GM12878 (cell line): Measurements from ENCODE around the gene LCORL. TPM values are rescaled to one million over a fixed set of nuclear protein-coding genes. Genes with fewer than 3 reads are reported as not detected.

Experiments
- ATAC-seq: fragments of 200-7000 bp; cut with Tn5 transposase; 3 replicates; pipeline ENCODE4 v1.9.1; 2020; ENCODE audit warnings: mild to moderate bottlenecking, moderate library complexity
- BruUV-seq: library from RNA; stranded (reverse); fragments of 400-500 nt; replicated peaks from 2 replicates; lab custom pipeline; 2021; lab: Mats Ljungman, UMichigan
- CTCF ChIA-PET: fragments of 300-600 bp; sonication (Branson Sonifier 250); formaldehyde crosslinking; extraction: SDS; loops from one replicate; lab custom pipeline; 2021; ENCODE audit warnings: inconsistent platforms; lab: Yijun Ruan, JAX
- POLR2A ChIA-PET: fragments of 350-600 bp; formaldehyde crosslinking; extraction: SDS; loops from one replicate; lab custom pipeline; 2021; ENCODE audit warnings: inconsistent platforms; lab: Charles Lee
- RAD21 ChIA-PET: fragments of 300-600 bp; sonication (Branson Sonifier 250); formaldehyde crosslinking; loops from one replicate; lab custom pipeline; 2023; ENCODE audit warnings: antibody characterized with exemption; ENCODE audit not compliant: unreplicated experiment; lab: Charles Lee
- SMC1A ChIA-PET: fragments of 300-600 bp; sonication (Branson Sonifier 250); formaldehyde crosslinking; loops from one replicate; lab custom pipeline; 2023; ENCODE audit not compliant: unreplicated experiment, uncharacterized antibody; lab: Charles Lee
- DNase-seq: peaks from one replicate; pipeline ENCODE4 v3.0.0-alpha.2; 2011; ENCODE audit warnings: low read depth, low spot score
- FAIRE-seq: peaks from 3 replicates; lab custom pipeline; 2011; peaks lifted over from hg19 to GRCh38; lab: Jason Lieb, UNC
- H2AFZ ChIP-seq: 2 replicates; pipeline ENCODE4 v1.6.0; 2011; ENCODE audit warnings: low read depth, low read length, control low read depth; ENCODE audit not compliant: control insufficient read depth
- H3K27ac ChIP-seq: 2 replicates; pipeline ENCODE4 v1.5.1; 2011; ENCODE audit warnings: control low read depth; ENCODE audit not compliant: control insufficient read depth, insufficient read depth
- H3K27me3 ChIP-seq, 2 experiments: replicated peaks in 1 of 2; 2 replicates each; pipeline versions ENCODE4 v1.6.0 to v1.6.1; 2011; ENCODE audit warnings: low read length in 1 of 2; ENCODE audit not compliant: control insufficient read depth in 2 of 2, insufficient read depth in 2 of 2
- H3K36me3 ChIP-seq, 2 experiments: 2 replicates each; pipeline ENCODE4 v1.5.1; 2011; ENCODE audit warnings: low read length in 1 of 2; ENCODE audit not compliant: control insufficient read depth in 2 of 2, insufficient read depth in 2 of 2
- H3K4me1 ChIP-seq: 2 replicates; pipeline ENCODE4 v1.6.1; 2011; ENCODE audit warnings: mild to moderate bottlenecking, low read length, moderate library complexity, mixed read lengths; ENCODE audit not compliant: control insufficient read depth, insufficient read depth
- H3K4me2 ChIP-seq: 2 replicates; pipeline ENCODE4 v1.6.0; 2011; ENCODE audit warnings: control low read depth; ENCODE audit not compliant: control insufficient read depth, insufficient read depth
- H3K4me3 ChIP-seq: fragments of 200-600 bp; sonication (generic); 2 replicates; pipeline ENCODE4 v1.5.1; 2016
- H3K79me2 ChIP-seq: 2 replicates; pipeline ENCODE4 v1.6.0; 2011; ENCODE audit warnings: low read length; ENCODE audit not compliant: control insufficient read depth, insufficient read depth
- H3K9ac ChIP-seq: 2 replicates; pipeline ENCODE4 v1.8.0; 2011; ENCODE audit warnings: low read length, control low read depth, mixed read lengths; ENCODE audit not compliant: control insufficient read depth, insufficient read depth
- H3K9me3 ChIP-seq: replicated peaks from 3 replicates; pipeline ENCODE4 v1.5.1; 2011; ENCODE audit warnings: mild to moderate bottlenecking, low read length; ENCODE audit not compliant: control insufficient read depth, insufficient read depth
- H4K20me1 ChIP-seq: 2 replicates; pipeline ENCODE4 v1.6.0; 2011; ENCODE audit not compliant: control insufficient read depth, insufficient read depth
- ASH2L ChIP-seq: fragments of 300-600, 200-600 bp; sonication (generic); IDR thresholded peaks from 2 replicates; pipeline ENCODE4 v1.6.1; 2017; ENCODE audit warnings: low read depth, mild to moderate bottlenecking, borderline replicate concordance
- ATF3 ChIP-seq: IDR thresholded peaks from 2 replicates; pipeline ENCODE4 v1.6.1; 2011; ENCODE audit warnings: low read depth, mild to moderate bottlenecking, low read length, moderate library complexity, borderline replicate concordance; ENCODE audit errors: extremely low read depth
- ATF7 ChIP-seq: fragments of 450-650 bp; IDR thresholded peaks from 2 replicates; pipeline ENCODE4 v1.6.1; 2016; ENCODE audit warnings: low read depth, mild to moderate bottlenecking
- CREM ChIP-seq: IDR thresholded peaks from 2 replicates; pipeline ENCODE4 v1.6.1; 2014; ENCODE audit warnings: antibody characterized with exemption, low read depth
- MTA3 ChIP-seq: IDR thresholded peaks from 2 replicates; pipeline ENCODE4 v1.6.1; 2012; ENCODE audit warnings: low read length, inconsistent platforms, borderline replicate concordance
- MXI1 ChIP-seq: fragments of 150-350 bp; IDR thresholded peaks from 2 replicates; pipeline ENCODE4 v1.6.1; 2011; ENCODE audit warnings: low read depth, mild to moderate bottlenecking, inconsistent platforms, low read length, improper control_type of control experiment
- NKRF ChIP-seq: fragments of 450-650 bp; conservative IDR thresholded peaks from 2 replicates; pipeline ENCODE4 v1.6.1; 2017; ENCODE audit warnings: mild to moderate bottlenecking, moderate library complexity
- NR2C1 ChIP-seq: fragments of 450-650 bp; IDR thresholded peaks from 2 replicates; pipeline ENCODE4 v1.6.1; 2017; ENCODE audit warnings: antibody characterized with exemption, mild to moderate bottlenecking, moderate library complexity
- NRF1 ChIP-seq: conservative IDR thresholded peaks from 2 replicates; pipeline ENCODE4 v1.6.1; 2011; ENCODE audit warnings: mild to moderate bottlenecking, low read depth, low read length, improper control_type of control experiment
- PRDM15 ChIP-seq: fragments of 450-650 bp; formaldehyde crosslinking; IDR thresholded peaks from 2 replicates; pipeline ENCODE4 v1.4.0; 2020; ENCODE audit warnings: mild to moderate bottlenecking, moderate library complexity
- SMC3 ChIP-seq: IDR thresholded peaks from 2 replicates; pipeline ENCODE4 v1.6.1; 2011; ENCODE audit warnings: low read length, improper control_type of control experiment, borderline replicate concordance
- TCF3 ChIP-seq: IDR thresholded peaks from 2 replicates; pipeline ENCODE4 v1.6.1; 2012; ENCODE audit warnings: low read depth, mild to moderate bottlenecking, low read length, borderline replicate concordance; ENCODE audit not compliant: insufficient read depth
- TCF7 ChIP-seq: IDR thresholded peaks from 2 replicates; pipeline ENCODE4 v1.6.1; 2014; ENCODE audit warnings: antibody characterized with exemption, borderline replicate concordance
- ZBTB11 ChIP-seq: fragments of 450-650 bp; formaldehyde crosslinking; IDR thresholded peaks from 2 replicates; pipeline ENCODE4 v1.5.0; 2022; ENCODE audit warnings: mild to moderate bottlenecking, missing genetic modification characterization
- ZNF24 ChIP-seq: fragments of 450-650 bp; IDR thresholded peaks from 2 replicates; pipeline ENCODE4 v1.6.1; 2017; ENCODE audit warnings: antibody characterized with exemption, mild to moderate bottlenecking
- ZSCAN29 ChIP-seq: fragments of 450-650 bp; IDR thresholded peaks from 2 replicates; pipeline ENCODE4 v1.6.1; 2017; ENCODE audit warnings: mild to moderate bottlenecking, moderate library complexity
- WGBS: methylation state at CpG from one replicate; pipeline ENCODE4 v1.1.6; 2016; ENCODE audit warnings: low lambda C conversion rate; ENCODE audit not compliant: insufficient replicate concordance, insufficient coverage; ENCODE audit errors: missing lambda C conversion rate; 5-methylcytosine and 5-hydroxymethylcytosine counted together
- in situ Hi-C: fragments of 300-500 bp; cut with MboI; formaldehyde crosslinking; loops from 9 replicates; pipeline ENCODE4 v1.14.3; 2018; ENCODE audit warnings: mixed read lengths
- intact Hi-C: fragments of 100-400 bp; cut with micrococcal nuclease; formaldehyde crosslinking; loops from one replicate; pipeline ENCODE4 v1.14.2; 2022; ENCODE audit not compliant: unreplicated experiment
- polyA plus RNA-seq, 11 experiments: library from polyadenylated mRNA; depleted of rRNA in 4 of 11; unstranded in 6 of 11; stranded (reverse) in 5 of 11; fragments of >200 nt; fragmentation: Nextera tagmentation in 4 of 11; fragmentation: Illumina TruSeq in 1 of 11; extraction: Ambion mirVana in 4 of 11; extraction: Trizol in 1 of 11; gene quantifications; 1 replicate in 1 of 11; 2 replicates in 10 of 11; pipeline versions ENCODE4 v1.2.1 to v1.2.3, GENCODE V29; 2011 to 2016; ENCODE audit warnings: inconsistent platforms in 2 of 11, missing spikeins in 2 of 11, low read depth in 1 of 11
- total RNA-seq, 4 experiments: library from RNA; depleted of rRNA in 3 of 4; stranded (reverse); fragments of >200 nt in 3 of 4; fragmentation: Illumina TruSeq in 1 of 4; extraction: Trizol in 1 of 4; gene quantifications; 2 replicates each; pipeline versions ENCODE4 v1.2.1 to v1.2.3, GENCODE V29; 2013 to 2021

The LCORL gene
- total and polyA plus RNA-seq, 10 of the 15 experiments (the other 5 are each of a cell fraction or from before 2014, with no cell fraction given): 2.2 to 9.8 (median 5.9) TPM

- POLR2A ChIA-PET: no interaction called here
- intact Hi-C loops: no loop called here
- no TSS peak for BruUV-seq
Observed at GRCh38 chr4:18056030-18056429, 34.5 kb upstream of the LCORL start.

More at GRCh38 chr4:18056030-18056429, 34.5 kb upstream of the LCORL start:
- in situ Hi-C loops: no loop called here
- RAD21 ChIA-PET: no interaction called here
- Histone ChIP-seq H3K9ac (no peak overlapping the region), H3K4me1 (peaks cover 7% of the 10 kb centered on the region; the same call in 1 of the 2 replicates), H3K4me3 (no peak overlapping the region), H4K20me1 (no peaks in the 10 kb centered on the region), H3K79me2 (no peaks in the 10 kb centered on the region), H3K27ac (no peak overlapping the region), H2AFZ (no peak overlapping the region), H3K36me3 (no peaks in the 10 kb centered on the region), H3K27me3 (no peaks in the 10 kb centered on the region), H3K4me2 (no peak overlapping the region), H3K9me3 (no peaks in the 10 kb centered on the region)
- DNase-seq: no peak
- FAIRE-seq: no peak
- no peak for TF ChIP-seq TCF7
- TF ChIP-seq SMC3: no peak
- no peak for TF ChIP-seq ASH2L
- no peak for TF ChIP-seq PRDM15 (CRISPR knock-in tag)
- TF ChIP-seq ZNF24: no peak
- TF ChIP-seq MTA3: no peak
- TF ChIP-seq ZSCAN29: no peak
- no peak for TF ChIP-seq ZBTB11 (CRISPR knock-in tag)
- no peak for TF ChIP-seq MXI1
- TF ChIP-seq TCF3: no peak
- no peak for TF ChIP-seq NRF1
- no peak for TF ChIP-seq ATF7
- TF ChIP-seq NR2C1: no peak
- TF ChIP-seq ATF3: no peak
- TF ChIP-seq CREM: no peak
- TF ChIP-seq NKRF: no peak
- ATAC-seq: no peak
- SMC1A ChIA-PET: no interaction called here
- CTCF ChIA-PET: interaction anchor here (1.1 kb wide), 1 partner anchor 247 kb away, joined by 3 read pairs; no protein-coding TSS in a partner anchor
- WGBS: 98% methylated on average over 2 of the region's 2 CpGs
